CD8-positive, alpha-beta memory T cell (primary cell): ENCODE measurements around the gene STK26. TPM values are rescaled to one million over a fixed set of nuclear protein-coding genes. Genes with fewer than 3 reads are reported as not detected.

ENCODE experiments used
- CTCF ChIA-PET: fragments of 350-600 bp; sonication (Branson Sonifier 250); formaldehyde crosslinking; loops from one replicate; lab custom pipeline; 2021; ENCODE audit warnings: antibody characterized with exemption; lab: Charles Lee
- POLR2A ChIA-PET: fragments of 350-600 bp; sonication (Branson Sonifier 250); formaldehyde crosslinking; loops from one replicate; lab custom pipeline; 2021; ENCODE audit warnings: antibody characterized with exemption; lab: Charles Lee
- DNase-seq, 5 donors: peaks; one replicate each; pipeline versions ENCODE4 v3.0.0 to v3.0.0-alpha.2; 2020 to 2022; ENCODE audit warnings: mixed read lengths in 1 of 5
- H3K27ac ChIP-seq: one replicate; pipeline ENCODE4 v1.7.0; 2013; ENCODE audit warnings: low read depth, mild to moderate bottlenecking, low read length, moderate library complexity
- H3K27me3 ChIP-seq: 2 replicates; pipeline ENCODE4 v1.7.0; 2013; ENCODE audit warnings: low read length, mild to moderate bottlenecking; ENCODE audit not compliant: insufficient read depth, poor library complexity, severe bottlenecking
- H3K36me3 ChIP-seq: 2 replicates; pipeline ENCODE4 v1.7.0; 2013; ENCODE audit warnings: mild to moderate bottlenecking, low read length, moderate library complexity; ENCODE audit not compliant: insufficient read depth
- H3K4me1 ChIP-seq: 2 replicates; pipeline ENCODE4 v1.7.0; 2013; ENCODE audit warnings: mild to moderate bottlenecking, low read length, moderate library complexity; ENCODE audit not compliant: insufficient read depth
- H3K4me3 ChIP-seq: 2 replicates; pipeline ENCODE4 v1.7.0; 2013; ENCODE audit warnings: mild to moderate bottlenecking, low read length
- H3K9me3 ChIP-seq: 2 replicates; pipeline ENCODE4 v1.7.0; 2013; ENCODE audit warnings: mild to moderate bottlenecking, low read length
- H3K27ac Mint-ChIP-seq, 8 donors: one replicate each; pipeline ENCODE4 v1.8.0; 2020 to 2021; ENCODE audit warnings: mixed read lengths in 8 of 8, mild to moderate bottlenecking in 6 of 8, inconsistent platforms in 3 of 8, moderate library complexity in 3 of 8
- H3K27me3 Mint-ChIP-seq, 2 donors: one replicate each; pipeline ENCODE4 v1.8.0; 2020 to 2021; ENCODE audit warnings: mixed read lengths in 2 of 2, mild to moderate bottlenecking in 1 of 2, moderate library complexity in 1 of 2
- H3K36me3 Mint-ChIP-seq, 3 donors: one replicate each; pipeline ENCODE4 v1.8.0; 2020 to 2021; ENCODE audit warnings: mixed read lengths in 3 of 3, inconsistent platforms in 1 of 3, mild to moderate bottlenecking in 1 of 3
- H3K4me1 Mint-ChIP-seq, 3 donors: one replicate each; pipeline ENCODE4 v1.8.0; 2020 to 2021; ENCODE audit warnings: mixed read lengths in 3 of 3, inconsistent platforms in 1 of 3, mild to moderate bottlenecking in 1 of 3
- H3K4me3 Mint-ChIP-seq, 7 donors: one replicate each; pipeline ENCODE4 v1.8.0; 2020 to 2021; ENCODE audit warnings: mixed read lengths in 7 of 7, mild to moderate bottlenecking in 6 of 7, moderate library complexity in 4 of 7, inconsistent platforms in 2 of 7
- H3K9me3 Mint-ChIP-seq, 5 donors: one replicate each; pipeline ENCODE4 v1.8.0; 2020 to 2022; ENCODE audit warnings: mixed read lengths in 5 of 5, mild to moderate bottlenecking in 3 of 5, moderate library complexity in 2 of 5, inconsistent platforms in 1 of 5
- polyA plus RNA-seq: library from polyadenylated mRNA; unstranded; fragments of 300-500 nt; fragmentation: Illumina TruSeq; gene quantifications from one replicate; pipeline ENCODE4 v1.2.3, GENCODE V29; 2021
- total RNA-seq, 2 experiments: library from RNA; stranded (reverse); gene quantifications; one replicate each; pipeline ENCODE4 v1.2.3, GENCODE V29; 2021

The STK26 gene
- total and polyA plus RNA-seq, 3 experiments from 2014 or later: 52.0 to 52.5 (median 52.4) TPM

- Histone ChIP-seq H3K27ac (no peak overlapping the region), H3K4me3 (no peak overlapping the region), H3K36me3 (no peaks in the 10 kb centered on the region), H3K9me3 (no peaks in the 10 kb centered on the region), H3K27me3 (no peaks in the 10 kb centered on the region), H3K4me1 (no peaks in the 10 kb centered on the region)
- no peaks in the 10 kb centered on the region for H3K9me3 Mint-ChIP-seq
- ChIA-PET CTCF (no interaction called here), POLR2A (no interaction called here)
- H3K4me1 Mint-ChIP-seq: peaks cover 12 to 46% (median 44%) of the 10 kb centered on the region in 3 donors
- H3K36me3 Mint-ChIP-seq: peaks cover 0 to 39% (median 5%) of the 10 kb centered on the region in 3 donors
- no peak overlapping the region for H3K4me3 Mint-ChIP-seq
- H3K27me3 Mint-ChIP-seq: peaks cover 0 to 7% of the 10 kb centered on the region in 2 donors
- DNase-seq: no peak
- no peak overlapping the region for H3K27ac Mint-ChIP-seq
These were observed 34.9 kb downstream of the STK26 start for GRCh38 chrX:132058050-132058449.

GRCh38 chrX:132058975-132059374, 35.9 kb downstream of the STK26 start:
- Histone ChIP-seq H3K27me3 (no peaks in the 10 kb centered on the region), H3K27ac (no peak overlapping the region), H3K36me3 (no peaks in the 10 kb centered on the region), H3K9me3 (no peaks in the 10 kb centered on the region), H3K4me1 (no peaks in the 10 kb centered on the region), H3K4me3 (no peak overlapping the region)
- H3K27ac Mint-ChIP-seq: no peak overlapping the region
- peaks cover 0 to 42% (median 5%) of the 10 kb centered on the region in 3 donors for H3K36me3 Mint-ChIP-seq
- ChIA-PET CTCF (no interaction called here), POLR2A (no interaction called here)
- no peak overlapping the region for H3K4me3 Mint-ChIP-seq
- DNase-seq: no peak
- H3K9me3 Mint-ChIP-seq: no peaks in the 10 kb centered on the region
- H3K4me1 Mint-ChIP-seq: peaks cover 12 to 40% (median 36%) of the 10 kb centered on the region in 3 donors
- H3K27me3 Mint-ChIP-seq: peaks cover 0 to 7% of the 10 kb centered on the region in 2 donors

GRCh38 chrX:132059973-132060540, 37.0 kb downstream of the STK26 start:
- no peaks in the 10 kb centered on the region for H3K9me3 Mint-ChIP-seq
- CTCF ChIA-PET: no interaction called here
- Histone ChIP-seq H3K9me3 (no peaks in the 10 kb centered on the region), H3K36me3 (no peaks in the 10 kb centered on the region), H3K27me3 (no peaks in the 10 kb centered on the region), H3K27ac (no peak overlapping the region), H3K4me1 (no peaks in the 10 kb centered on the region), H3K4me3 (no peak overlapping the region)
- no peak overlapping the region for H3K4me3 Mint-ChIP-seq
- peaks cover 12 to 34% (median 30%) of the 10 kb centered on the region in 3 donors for H3K4me1 Mint-ChIP-seq
- DNase-seq: no peak
- H3K36me3 Mint-ChIP-seq: peaks cover 0 to 33% (median 6%) of the 10 kb centered on the region in 3 donors
- POLR2A ChIA-PET: no interaction called here
- peaks cover 0 to 5% of the 10 kb centered on the region in 2 donors for H3K27me3 Mint-ChIP-seq
- no peak overlapping the region for H3K27ac Mint-ChIP-seq

- Mint-ChIP-seq H3K27ac (no peak overlapping the region), H3K4me3 (no peak overlapping the region), H3K36me3 (peaks cover 0 to 27% (median 5%) of the 10 kb centered on the region in 3 donors), H3K9me3 (no peaks in the 10 kb centered on the region), H3K4me1 (peaks cover 5 to 18% (median 14%) of the 10 kb centered on the region in 3 donors), H3K27me3 (peaks cover 0 to 5% of the 10 kb centered on the region in 2 donors)
- Histone ChIP-seq H3K9me3 (no peaks in the 10 kb centered on the region), H3K4me1 (no peaks in the 10 kb centered on the region), H3K27me3 (no peaks in the 10 kb centered on the region), H3K4me3 (no peak overlapping the region), H3K27ac (no peak overlapping the region), H3K36me3 (no peaks in the 10 kb centered on the region)
- POLR2A ChIA-PET: no interaction called here
- CTCF ChIA-PET: no interaction called here
- DNase-seq: no peak
These were observed 40.2 kb downstream of the STK26 start for GRCh38 chrX:132063334-132063733.

- Histone ChIP-seq H3K36me3 (no peaks in the 10 kb centered on the region), H3K4me3 (no peak overlapping the region), H3K27ac (no peak overlapping the region), H3K9me3 (no peaks in the 10 kb centered on the region), H3K4me1 (no peaks in the 10 kb centered on the region), H3K27me3 (no peaks in the 10 kb centered on the region)
- Mint-ChIP-seq H3K4me3 (no peak overlapping the region), H3K36me3 (peaks cover 0 to 32% (median 5%) of the 10 kb centered on the region in 3 donors), H3K4me1 (peaks cover 5 to 17% (median 14%) of the 10 kb centered on the region in 3 donors), H3K27me3 (peaks cover 0 to 5% of the 10 kb centered on the region in 2 donors), H3K9me3 (no peaks in the 10 kb centered on the region), H3K27ac (no peak overlapping the region)
- ChIA-PET POLR2A (no interaction called here), CTCF (no interaction called here)
- no peak for DNase-seq
These were observed 40.8 kb downstream of the STK26 start for GRCh38 chrX:132063862-132064261.

- no peak overlapping the region for H3K27ac Mint-ChIP-seq
- CTCF ChIA-PET: interaction anchor here (1.3 kb wide), 1 partner anchor 227 kb away, joined by 4 read pairs; no protein-coding TSS in a partner anchor
These were observed 45.3 kb downstream of the STK26 start for GRCh38 chrX:132068405-132068804.

GRCh38 chrX:132071254-132071653, 48.2 kb downstream of the STK26 start:
- POLR2A ChIA-PET: no interaction called here

More at GRCh38 chrX:132068405-132068804, 45.3 kb downstream of the STK26 start:
- Mint-ChIP-seq H3K36me3 (peaks cover 0 to 40% (median 8%) of the 10 kb centered on the region in 3 donors), H3K4me3 (no peak overlapping the region), H3K9me3 (no peaks in the 10 kb centered on the region), H3K27me3 (no peaks in the 10 kb centered on the region), H3K4me1 (no peaks in the 10 kb centered on the region)
- H3K36me3 ChIP-seq: no peaks in the 10 kb centered on the region
- POLR2A ChIA-PET: no interaction called here
- no peak overlapping the region for H3K27ac ChIP-seq
- H3K27me3 ChIP-seq: no peaks in the 10 kb centered on the region
- H3K9me3 ChIP-seq: no peaks in the 10 kb centered on the region
- H3K4me3 ChIP-seq: no peak overlapping the region
- no peaks in the 10 kb centered on the region for H3K4me1 ChIP-seq
- no peak for DNase-seq

GRCh38 chrX:132077414-132077813, 54.3 kb downstream of the STK26 start:
- Histone ChIP-seq H3K27ac (no peak overlapping the region), H3K4me1 (no peaks in the 10 kb centered on the region), H3K4me3 (no peak overlapping the region), H3K36me3 (no peaks in the 10 kb centered on the region), H3K9me3 (no peaks in the 10 kb centered on the region), H3K27me3 (no peaks in the 10 kb centered on the region)
- CTCF ChIA-PET: no interaction called here
- H3K36me3 Mint-ChIP-seq: peaks cover 0 to 23% (median 9%) of the 10 kb centered on the region in 3 donors
- H3K9me3 Mint-ChIP-seq: no peaks in the 10 kb centered on the region
- H3K4me3 Mint-ChIP-seq: no peak overlapping the region
- no peak for DNase-seq
- no peak overlapping the region for H3K27ac Mint-ChIP-seq
- POLR2A ChIA-PET: no interaction called here
- peaks cover 0 to 1% of the 10 kb centered on the region in 2 donors for H3K27me3 Mint-ChIP-seq
- H3K4me1 Mint-ChIP-seq: no peaks in the 10 kb centered on the region

More at GRCh38 chrX:132071254-132071653, 48.2 kb downstream of the STK26 start:
- H3K9me3 Mint-ChIP-seq: no peaks in the 10 kb centered on the region
- peaks cover 0 to 46% (median 11%) of the 10 kb centered on the region in 3 donors for H3K36me3 Mint-ChIP-seq
- no peaks in the 10 kb centered on the region for H3K4me1 ChIP-seq
- no peak overlapping the region for H3K27ac Mint-ChIP-seq
- no peaks in the 10 kb centered on the region for H3K4me1 Mint-ChIP-seq
- no peaks in the 10 kb centered on the region for H3K36me3 ChIP-seq
- no peak for DNase-seq
- H3K27me3 Mint-ChIP-seq: no peaks in the 10 kb centered on the region
- CTCF ChIA-PET: interaction anchor here (1.0 to 1.8 kb wide), 4 partner anchors 17 to 227 kb away, joined by 3 to 5 read pairs (median 3); partner anchors contain the start of gene STK26
- no peak overlapping the region for H3K4me3 ChIP-seq
- no peak overlapping the region for H3K4me3 Mint-ChIP-seq
- no peaks in the 10 kb centered on the region for H3K27me3 ChIP-seq
- H3K9me3 ChIP-seq: no peaks in the 10 kb centered on the region
- H3K27ac ChIP-seq: no peak overlapping the region
